HG03565 (cell line): ENCODE results near the gene ENTPD2.
"Not testable (repeated sequence)": the region's sequence is repeated elsewhere in the genome, so short reads cannot be mapped to it uniquely, and the experiment has no call there.

Experiments
- ATAC-seq: cut with Tn5 transposase; IDR thresholded peaks from one replicate; pipeline ENCODE4 v1.9.1; 2021; ENCODE audit warnings: mild to moderate bottlenecking, moderate library complexity; ENCODE audit not compliant: unreplicated experiment

Gene ENTPD2

GRCh38 chr9:137048655-137049543, 5.0 kb downstream of the ENTPD2 start:
- ATAC-seq, result no peak

- no peak for ATAC-seq
Measured at GRCh38 chr9:137046088-137046787, 7.6 kb downstream of the ENTPD2 start, which contains the start of gene NPDC1. TSS of gene NPDC1 (minus strand) at chr9:137046177. CDS start at chr9:137045989, 188 bp downstream.

- no peak for ATAC-seq
Measured at GRCh38 chr9:137045294-137046087, 8.4 kb downstream of the ENTPD2 start.

- no peak for ATAC-seq
Measured at GRCh38 chr9:137044502-137045177, 9.2 kb downstream of the ENTPD2 start.

- ATAC-seq, result no peak
Measured at GRCh38 chr9:137044037-137044436, 9.8 kb downstream of the ENTPD2 start.

- no peak for ATAC-seq
Measured at GRCh38 chr9:137042751-137043727, 10.8 kb downstream of the ENTPD2 start.

GRCh38 chr9:137041124-137041523, 12.7 kb downstream of the ENTPD2 start:
- ATAC-seq, result no peak

- no peak for ATAC-seq
Measured at GRCh38 chr9:137040568-137040967, 13.3 kb downstream of the ENTPD2 start.

- no peak for ATAC-seq
Measured at GRCh38 chr9:137039611-137040366, 14.1 kb downstream of the ENTPD2 start.

GRCh38 chr9:137038916-137039315, 14.9 kb downstream of the ENTPD2 start:
- ATAC-seq, result no peak

- ATAC-seq, result no peak
Measured at GRCh38 chr9:137037483-137037882, 16.4 kb downstream of the ENTPD2 start.

- ATAC-seq, result no peak
Measured at GRCh38 chr9:137037035-137037434, 16.8 kb downstream of the ENTPD2 start.

- ATAC-seq, result no peak
Measured at GRCh38 chr9:137035937-137036336, 17.9 kb downstream of the ENTPD2 start.

- no peak for ATAC-seq
Measured at GRCh38 chr9:137035507-137035834, 18.4 kb downstream of the ENTPD2 start.

- ATAC-seq, result no peak
Measured at GRCh38 chr9:137034709-137035506, 19.0 kb downstream of the ENTPD2 start.

GRCh38 chr9:137034039-137034708, 19.7 kb downstream of the ENTPD2 start:
- ATAC-seq, result no peak

- ATAC-seq, result not testable (repeated sequence)
Measured at GRCh38 chr9:137033481-137033880, 20.4 kb downstream of the ENTPD2 start.
